Sigmoid colon (tissue), 7 donors: ENCODE results near the gene SCAMP1. TPM values are rescaled to one million over a fixed set of nuclear protein-coding genes. Genes with fewer than 3 reads are reported as not detected.
"Not testable (repeated sequence)": the region's sequence is repeated elsewhere in the genome, so short reads cannot be mapped to it uniquely, and the experiment has no call there.

Source experiments
- DNase-seq: peaks from one replicate; pipeline ENCODE4 v3.0.0-alpha.2; 2019
- H3K27ac ChIP-seq, 4 donors: fragments of 200-600 bp; sonication (generic); one replicate each; pipeline ENCODE4 v1.5.1; 2016 to 2019; ENCODE audit warnings: mild to moderate bottlenecking in 1 of 4
- H3K27me3 ChIP-seq, 3 donors: fragments of 200-600 bp; sonication (generic); one replicate each; pipeline ENCODE4 v1.5.1; 2019; ENCODE audit warnings: mild to moderate bottlenecking in 1 of 3
- H3K36me3 ChIP-seq, 4 donors: fragments of 200-600 bp; sonication (generic); one replicate each; pipeline ENCODE4 v1.5.1; 2016 to 2019
- H3K4me1 ChIP-seq, 4 donors: fragments of 200-600 bp; sonication (generic); one replicate each; pipeline ENCODE4 v1.5.1; 2017 to 2019
- H3K4me3 ChIP-seq, 4 donors: fragments of 200-600 bp; sonication (generic); one replicate each; pipeline ENCODE4 v1.5.1; 2017 to 2019; ENCODE audit warnings: mild to moderate bottlenecking in 2 of 4, moderate library complexity in 1 of 4
- H3K9me3 ChIP-seq, 4 donors: fragments of 200-600 bp in 3 of 4; sonication (generic) in 3 of 4; one replicate each; pipeline versions ENCODE4 v1.5.1 to v1.6.1; 2013 to 2019
- CTCF ChIP-seq, 4 experiments: fragments of 450-650 bp in 3 of 4; fragments of 200-600 bp in 1 of 4; IDR thresholded peaks; one replicate each; pipeline ENCODE4 v1.5.1; 2016 to 2019; ENCODE audit warnings: antibody characterized with exemption in 4 of 4, mild to moderate bottlenecking in 3 of 4, moderate library complexity in 2 of 4
- EP300 ChIP-seq, 4 donors: sonication (generic); formaldehyde crosslinking; IDR thresholded peaks; one replicate each; pipeline ENCODE4 v1.6.1; 2017; ENCODE audit warnings: antibody characterized with exemption in 4 of 4
- POLR2A ChIP-seq, 2 donors: fragments of 450-650 bp; IDR thresholded peaks; one replicate each; pipeline ENCODE4 v1.6.1; 2016; ENCODE audit warnings: antibody characterized with exemption in 2 of 2, mild to moderate bottlenecking in 2 of 2, moderate library complexity in 2 of 2
- POLR2AphosphoS5 ChIP-seq, 4 donors: sonication (generic); formaldehyde crosslinking; IDR thresholded peaks; one replicate each; pipeline ENCODE4 v1.6.1; 2017; ENCODE audit warnings: antibody characterized with exemption in 4 of 4
- WGBS, 2 donors: extraction: QIAGEN DNeasy Blood & Tissue Kit; methylation state at CpG; one replicate each; pipeline ENCODE4 v1.1.7; 2013; 5-methylcytosine and 5-hydroxymethylcytosine counted together
- intact Hi-C: fragments of 100-400 bp; cut with DNase I; formaldehyde crosslinking; loops from one replicate; pipeline ENCODE4 v1.15.1; 2023
- polyA plus RNA-seq, 3 donors: library from polyadenylated mRNA; stranded (reverse); fragments of 200-250 nt; gene quantifications; one replicate each; pipeline ENCODE4 v1.2.3, GENCODE V29; 2013
- total RNA-seq, 4 donors: library from RNA; depleted of rRNA; stranded (reverse); fragments of >200 nt; gene quantifications; one replicate each; pipeline ENCODE4 v1.1.0, GENCODE V29; 2016
- donor health status: healthy with polysubstance abuse.
- donor health status: Bipolar disorder and iron deficiency.
- donor health status: healthy.

The SCAMP1 gene
- total and polyA plus RNA-seq, 7 donors: 3.9 to 45.3 (median 31.0) TPM

- Histone ChIP-seq H3K4me1 (no peaks in the 10 kb centered on the region), H3K4me3 (no peak overlapping the region), H3K27me3 (no peaks in the 10 kb centered on the region), H3K27ac (no peak overlapping the region), H3K36me3 (no peaks in the 10 kb centered on the region), H3K9me3 (no peaks in the 10 kb centered on the region)
- WGBS, 2 donors: 48% methylated on average over 3 of the region's 3 CpGs
- TF ChIP-seq CTCF (IDR thresholded peaks at IDR 0.05): no peak
- TF ChIP-seq POLR2AphosphoS5 (IDR thresholded peaks at IDR 0.05): no peak
- no peak for TF ChIP-seq EP300 (IDR thresholded peaks at IDR 0.05)
- TF ChIP-seq POLR2A (IDR thresholded peaks at IDR 0.05): no peak
- no peak for DNase-seq
- intact Hi-C loops: no loop called here
These were observed 14.9 kb upstream of the SCAMP1 start for GRCh38 chr5:78345485-78345884.

DNA sequence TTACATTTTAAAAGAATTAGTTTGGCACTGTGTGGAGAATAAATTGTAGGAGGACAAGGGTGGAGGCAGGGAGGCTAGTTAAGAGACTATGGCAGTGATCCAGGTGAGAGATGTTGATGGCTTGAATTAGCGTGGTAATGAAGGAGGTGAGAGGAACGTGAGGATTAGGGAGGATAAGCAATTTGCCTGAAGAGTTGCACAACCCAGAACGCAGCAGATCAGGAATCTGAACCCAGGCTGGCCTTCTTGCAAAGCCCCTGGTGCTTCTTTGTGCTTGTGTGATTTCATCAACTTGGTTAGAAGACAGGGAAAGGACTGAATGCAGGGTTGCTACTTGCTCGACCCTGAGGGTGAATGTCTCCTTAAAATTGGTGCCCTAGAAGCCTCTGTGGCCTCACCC lies 6.9 kb upstream of the SCAMP1 start:
- WGBS, 2 donors: 47 to 73% methylated on average over 4 of the region's 4 CpGs
- TF ChIP-seq EP300 (IDR thresholded peaks at IDR 0.05) (no peak), CTCF (IDR thresholded peaks at IDR 0.05) (no peak), POLR2AphosphoS5 (IDR thresholded peaks at IDR 0.05) (no peak), POLR2A (IDR thresholded peaks at IDR 0.05) (no peak)
- H3K27me3 ChIP-seq: no peaks in the 10 kb centered on the region
- no peaks in the 10 kb centered on the region for H3K36me3 ChIP-seq
- no peak overlapping the region for H3K27ac ChIP-seq
- intact Hi-C loops: loop anchor here (5.0 kb wide), 1 partner anchor 41 kb away; no protein-coding TSS in a partner anchor
- H3K9me3 ChIP-seq: no peaks in the 10 kb centered on the region
- no peak for DNase-seq
- peaks cover 0 to 2% (median 1%) of the 10 kb centered on the region in 4 donors for H3K4me1 ChIP-seq
- H3K4me3 ChIP-seq: no peak overlapping the region

GRCh38 chr5:78354066-78354670 lies 6.2 kb upstream of the SCAMP1 start:
- intact Hi-C loops: loop anchor here (5.0 kb wide), 1 partner anchor 42 kb away; no protein-coding TSS in a partner anchor
- Histone ChIP-seq H3K27me3 (no peaks in the 10 kb centered on the region), H3K36me3 (no peaks in the 10 kb centered on the region), H3K4me3 (no peak overlapping the region), H3K27ac (no peak overlapping the region), H3K4me1 (peaks cover 0 to 9% (median 6%) of the 10 kb centered on the region in 4 donors), H3K9me3 (no peaks in the 10 kb centered on the region)
- WGBS, 2 donors: 36 to 66% methylated on average over 4 of the region's 4 CpGs
- TF ChIP-seq POLR2AphosphoS5 (IDR thresholded peaks at IDR 0.05) (no peak), POLR2A (IDR thresholded peaks at IDR 0.05) (no peak), CTCF (IDR thresholded peaks at IDR 0.05) (no peak), EP300 (IDR thresholded peaks at IDR 0.05) (no peak)
- no peak for DNase-seq

DNA sequence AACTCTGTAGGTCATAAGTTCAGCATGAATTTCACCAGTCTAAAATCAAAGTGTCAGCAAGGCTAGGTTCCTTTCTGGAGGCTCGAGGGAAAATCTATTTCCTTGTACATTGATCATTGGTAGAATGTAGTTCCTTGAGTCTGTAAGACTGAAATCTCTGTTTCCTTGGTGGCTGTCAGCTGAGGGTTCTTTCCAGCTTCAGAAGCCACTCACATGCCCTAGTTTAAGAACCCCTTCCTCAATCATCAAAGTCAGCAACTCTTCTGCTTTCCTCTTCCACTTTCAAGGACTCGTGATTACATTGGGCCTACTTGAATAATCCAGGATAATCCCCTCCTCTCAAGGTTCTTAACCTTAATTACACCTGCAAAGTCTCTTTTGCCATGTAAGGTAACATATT lies 4.9 kb upstream of the SCAMP1 start:
- Histone ChIP-seq H3K27me3 (no peaks in the 10 kb centered on the region), H3K9me3 (no peaks in the 10 kb centered on the region), H3K27ac (no peak overlapping the region), H3K36me3 (no peaks in the 10 kb centered on the region), H3K4me3 (no peak overlapping the region), H3K4me1 (peaks cover 3 to 15% (median 11%) of the 10 kb centered on the region in 4 donors)
- no peak for DNase-seq
- TF ChIP-seq POLR2AphosphoS5 (IDR thresholded peaks at IDR 0.05) (no peak), POLR2A (IDR thresholded peaks at IDR 0.05) (no peak), EP300 (IDR thresholded peaks at IDR 0.05) (no peak), CTCF (IDR thresholded peaks at IDR 0.05) (no peak)
- 82 to 88% methylated on average over 2 of the region's 2 CpGs for WGBS, 2 donors
- intact Hi-C loops: no loop called here

DNA sequence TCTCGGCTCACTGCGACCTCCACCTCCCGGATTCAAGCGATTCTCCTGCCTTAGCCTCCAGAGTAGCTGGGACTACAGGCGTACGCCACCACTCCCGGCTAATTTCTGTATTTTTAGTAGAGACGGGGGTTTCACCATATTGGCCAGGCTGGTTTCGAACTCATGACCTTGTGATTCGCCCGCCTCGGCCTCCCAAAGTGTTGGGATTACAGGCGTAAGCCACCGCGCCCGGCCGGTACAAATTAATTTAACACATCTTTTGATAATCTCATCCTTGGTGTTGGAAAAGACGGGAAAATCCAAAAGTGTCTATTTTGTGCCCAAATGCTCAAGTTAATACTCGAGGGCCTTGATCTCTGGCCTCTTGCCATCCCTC lies 974 bp upstream of the SCAMP1 start:
- WGBS, 2 donors: 61 to 78% methylated on average over 19 of the region's 19 CpGs

More for the DNA sequence above, 974 bp upstream of the SCAMP1 start:
- DNase-seq, intact Hi-C loops, H3K27me3 ChIP-seq, H3K36me3 ChIP-seq, H3K9me3 ChIP-seq: not testable (repeated sequence)
- Histone ChIP-seq H3K4me1 (peaks cover 3 to 26% (median 12%) of the 10 kb centered on the region in 4 donors), H3K27ac (peak overlapping the region; percentile 87 to 95 (median 92)), H3K4me3 (peak overlapping the region; percentile 83 to 97 (median 88))
